ENCODE data around the gene WWTR1.

- TF ChIP-seq CTCF (IDR thresholded peaks at IDR 0.05; ENCODE audit: low read depth, low read length) (no peak), POLR2A (IDR thresholded peaks at IDR 0.05; ENCODE audit: extremely low read depth, insufficient read length) (no peak), MAX (IDR thresholded peaks at IDR 0.05; ENCODE audit: low read depth, low read length) (no peak), MYC (IDR thresholded peaks at IDR 0.05; ENCODE audit: low read depth, low read length) (no peak)
Measured at GRCh38 chr3:149647285-149647684, 10.5 kb downstream of the WWTR1 start.

All from NB4 (cell line).